Effector memory CD8-positive, alpha-beta T cell (primary cell): Measurements from ENCODE around the gene ARAP2.
A peak's percentile ranks its signal among the peaks of the same experiment; 100 is the strongest.

ENCODE experiments used
- ATAC-seq: fragments of 150-1000 bp; cut with Tn5 transposase; replicated peaks from 2 replicates; pipeline ENCODE4 v1.10.0; 2021; ENCODE audit warnings: mild to moderate bottlenecking, moderate library complexity
- DNase-seq, 3 experiments: peaks; one replicate each; pipeline ENCODE4 v3.0.0; 2021
- H3K27ac Mint-ChIP-seq, 2 donors: one replicate each; pipeline ENCODE4 v1.8.0; 2022; ENCODE audit warnings: mild to moderate bottlenecking in 2 of 2, mixed read lengths in 2 of 2, moderate library complexity in 2 of 2
- H3K27me3 Mint-ChIP-seq, 2 donors: one replicate each; pipeline ENCODE4 v1.8.0; 2022; ENCODE audit warnings: mixed read lengths in 2 of 2
- H3K36me3 Mint-ChIP-seq: one replicate; pipeline ENCODE4 v1.8.0; 2022; ENCODE audit warnings: mild to moderate bottlenecking, moderate library complexity, mixed read lengths; ENCODE audit not compliant: insufficient read depth
- H3K4me1 Mint-ChIP-seq, 2 donors: one replicate each; pipeline ENCODE4 v1.8.0; 2022; ENCODE audit warnings: low read depth in 2 of 2, mixed read lengths in 2 of 2
- H3K4me3 Mint-ChIP-seq, 2 donors: one replicate each; pipeline ENCODE4 v1.8.0; 2022; ENCODE audit warnings: mild to moderate bottlenecking in 2 of 2, mixed read lengths in 2 of 2, moderate library complexity in 2 of 2
- H3K9me3 Mint-ChIP-seq, 2 donors: one replicate each; pipeline ENCODE4 v1.8.0; 2022; ENCODE audit warnings: mixed read lengths in 2 of 2

Gene ARAP2

DNA sequence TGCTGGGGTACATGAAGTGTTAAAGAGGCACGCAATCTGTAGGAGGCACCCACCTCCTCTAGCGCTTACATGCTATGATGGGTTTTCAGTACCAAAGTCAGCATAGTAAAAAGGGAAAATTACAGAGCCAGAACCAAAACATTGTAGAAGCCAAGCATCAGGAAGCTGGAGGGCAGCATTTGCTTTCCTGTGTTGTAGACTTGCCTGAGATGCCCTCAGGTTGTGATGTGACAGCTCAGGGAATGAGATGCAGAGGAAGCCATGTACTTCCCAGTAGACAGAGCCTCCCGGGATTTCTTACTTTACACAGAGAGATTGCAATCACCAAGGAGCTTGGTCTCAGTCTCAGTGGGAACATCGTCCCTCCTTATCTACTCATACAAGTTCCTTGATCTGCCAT, 161.5 kb downstream of the ARAP2 start:
- DNase-seq (no peak), ATAC-seq (no peak)
- H3K9me3 Mint-ChIP-seq = no peaks in the 10 kb centered on the region
- H3K4me1 Mint-ChIP-seq = peaks cover 0 to 7% of the 10 kb centered on the region in 2 donors
- no peaks in the 10 kb centered on the region for H3K27me3 Mint-ChIP-seq
- H3K4me3 Mint-ChIP-seq = no peak overlapping the region
- H3K27ac Mint-ChIP-seq = no peak overlapping the region
- peaks cover 16% of the 10 kb centered on the region for H3K36me3 Mint-ChIP-seq

DNA sequence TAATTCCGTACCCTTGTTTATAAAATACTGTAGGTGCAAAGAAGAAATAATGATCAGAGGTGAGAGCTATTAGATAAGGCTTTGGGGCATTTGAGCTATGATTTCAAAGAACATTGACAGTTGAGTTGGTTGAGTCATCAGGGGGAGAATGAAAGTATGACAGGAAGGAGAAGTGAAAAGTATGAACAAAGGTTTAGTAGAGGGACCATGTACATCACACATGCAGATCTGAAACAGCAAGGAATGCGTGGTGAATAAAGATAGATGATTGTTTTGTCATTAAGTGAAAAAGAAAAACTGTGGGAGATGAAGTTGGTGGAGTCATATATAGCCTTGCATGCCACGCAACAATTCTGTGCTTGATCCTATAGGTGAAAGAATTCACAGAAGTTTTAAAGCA, 163.1 kb downstream of the ARAP2 start:
- H3K27ac Mint-ChIP-seq = no peak overlapping the region
- H3K27me3 Mint-ChIP-seq = no peaks in the 10 kb centered on the region
- DNase-seq (no peak), ATAC-seq (no peak)
- H3K4me1 Mint-ChIP-seq = peaks cover 0 to 2% of the 10 kb centered on the region in 2 donors
- H3K36me3 Mint-ChIP-seq = peaks cover 13% of the 10 kb centered on the region
- H3K4me3 Mint-ChIP-seq = no peak overlapping the region
- no peaks in the 10 kb centered on the region for H3K9me3 Mint-ChIP-seq

DNA sequence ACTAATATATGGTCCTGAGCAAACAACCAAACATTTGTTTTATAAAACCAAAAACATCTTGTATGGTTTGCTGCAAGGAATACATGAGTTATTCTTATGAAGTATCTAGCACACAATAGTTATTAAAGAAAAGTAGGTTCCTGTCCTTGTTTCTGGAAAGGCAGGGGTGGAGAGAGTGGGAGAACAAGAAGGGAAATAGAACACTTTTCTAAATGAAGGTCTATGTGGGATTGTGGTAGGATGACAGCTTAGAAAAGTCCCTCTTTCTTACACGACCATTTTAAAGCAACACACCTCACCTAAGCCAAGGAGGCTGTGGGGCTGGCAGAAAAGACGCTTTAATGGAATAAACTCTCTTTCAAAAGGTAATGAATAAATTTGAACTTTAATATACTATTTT, 164.6 kb downstream of the ARAP2 start:
- H3K27ac Mint-ChIP-seq = no peak overlapping the region
- ATAC-seq (no peak), DNase-seq (no peak)

DNA sequence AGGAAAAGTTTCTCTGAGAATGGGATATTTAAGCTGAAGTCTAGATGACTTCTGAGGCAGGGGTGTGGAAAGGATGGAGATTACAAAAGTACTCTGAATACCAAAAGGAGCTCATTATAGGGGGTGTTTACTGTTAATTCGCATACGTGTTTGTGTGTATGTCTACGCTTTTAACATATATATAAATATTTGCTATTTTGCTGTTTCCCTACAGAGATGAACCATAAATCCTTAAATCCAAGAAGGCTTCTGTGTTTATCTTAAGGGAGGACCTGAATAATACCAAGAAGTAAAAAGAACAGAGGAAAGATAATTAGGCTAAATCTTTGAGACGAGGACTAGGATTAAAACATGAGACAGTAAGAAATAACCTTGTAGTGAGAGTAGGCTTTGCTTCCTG, 166.0 kb downstream of the ARAP2 start:
- Mint-ChIP-seq H3K4me1 (no peaks in the 10 kb centered on the region), H3K27ac (no peak overlapping the region), H3K36me3 (peaks cover 17% of the 10 kb centered on the region), H3K27me3 (no peaks in the 10 kb centered on the region), H3K9me3 (no peaks in the 10 kb centered on the region), H3K4me3 (no peak overlapping the region)
- DNase-seq (no peak), ATAC-seq (no peak)

More for the DNA sequence above, 164.6 kb downstream of the ARAP2 start:
- Mint-ChIP-seq H3K9me3 (no peaks in the 10 kb centered on the region), H3K36me3 (peaks cover 13% of the 10 kb centered on the region), H3K4me3 (no peak overlapping the region), H3K27me3 (no peaks in the 10 kb centered on the region), H3K4me1 (no peaks in the 10 kb centered on the region)

DNA sequence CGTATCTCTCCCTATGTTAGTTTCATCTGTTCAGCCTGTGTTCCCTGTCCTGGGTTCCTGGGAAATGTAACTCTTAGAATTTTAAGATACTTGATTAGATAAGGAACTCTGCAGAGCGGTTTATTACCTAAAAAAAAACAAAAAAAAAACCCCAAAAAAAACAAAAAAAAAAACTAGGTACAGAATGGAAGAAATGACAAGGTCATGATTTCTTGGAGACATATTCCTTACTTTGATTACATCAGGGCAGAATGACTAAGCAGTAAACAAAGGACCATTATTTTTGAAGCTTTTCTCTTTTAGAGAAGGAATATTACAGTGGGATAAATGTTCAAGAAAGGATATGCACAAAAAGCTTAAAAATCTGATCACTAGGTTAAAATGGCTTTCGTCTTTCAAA, 171.8 kb downstream of the ARAP2 start:
- H3K36me3 Mint-ChIP-seq = peaks cover 46% of the 10 kb centered on the region

DNA sequence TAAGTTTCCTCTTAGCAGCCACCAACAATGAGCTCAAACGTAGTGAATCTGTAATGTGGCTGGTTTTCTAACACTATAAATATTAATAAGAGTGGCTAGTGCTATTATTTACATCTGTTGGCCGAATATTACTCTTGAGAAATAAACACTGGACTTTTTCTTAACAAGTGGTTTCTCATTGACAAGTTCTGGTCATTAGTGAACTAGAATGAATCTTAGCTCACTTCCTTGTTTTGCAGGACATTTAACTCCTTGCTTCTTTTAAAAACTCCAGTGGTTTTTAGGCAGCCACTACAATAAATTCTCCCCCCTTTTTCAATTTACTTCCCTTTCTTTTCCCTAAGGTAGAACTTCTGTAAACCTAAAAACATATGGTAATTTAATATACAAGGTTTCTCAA, 177.2 kb downstream of the ARAP2 start:
- H3K36me3 Mint-ChIP-seq = peaks cover 38% of the 10 kb centered on the region
- no peak for ATAC-seq
- H3K27me3 Mint-ChIP-seq = no peaks in the 10 kb centered on the region
- peak overlapping the region; percentile 8 to 15 for H3K27ac Mint-ChIP-seq
- H3K4me1 Mint-ChIP-seq = peaks cover 7% of the 10 kb centered on the region in 2 donors
- H3K4me3 Mint-ChIP-seq = no peak overlapping the region
- no peaks in the 10 kb centered on the region for H3K9me3 Mint-ChIP-seq
- DNase-seq = no peak

More for the DNA sequence above, 171.8 kb downstream of the ARAP2 start:
- Mint-ChIP-seq H3K4me1 (peaks cover 4 to 7% of the 10 kb centered on the region in 2 donors), H3K4me3 (no peak overlapping the region), H3K27me3 (no peaks in the 10 kb centered on the region), H3K27ac (peak overlapping the region; percentile 7 to 33), H3K9me3 (no peaks in the 10 kb centered on the region)
- no peak for DNase-seq
- ATAC-seq = no peak

DNA sequence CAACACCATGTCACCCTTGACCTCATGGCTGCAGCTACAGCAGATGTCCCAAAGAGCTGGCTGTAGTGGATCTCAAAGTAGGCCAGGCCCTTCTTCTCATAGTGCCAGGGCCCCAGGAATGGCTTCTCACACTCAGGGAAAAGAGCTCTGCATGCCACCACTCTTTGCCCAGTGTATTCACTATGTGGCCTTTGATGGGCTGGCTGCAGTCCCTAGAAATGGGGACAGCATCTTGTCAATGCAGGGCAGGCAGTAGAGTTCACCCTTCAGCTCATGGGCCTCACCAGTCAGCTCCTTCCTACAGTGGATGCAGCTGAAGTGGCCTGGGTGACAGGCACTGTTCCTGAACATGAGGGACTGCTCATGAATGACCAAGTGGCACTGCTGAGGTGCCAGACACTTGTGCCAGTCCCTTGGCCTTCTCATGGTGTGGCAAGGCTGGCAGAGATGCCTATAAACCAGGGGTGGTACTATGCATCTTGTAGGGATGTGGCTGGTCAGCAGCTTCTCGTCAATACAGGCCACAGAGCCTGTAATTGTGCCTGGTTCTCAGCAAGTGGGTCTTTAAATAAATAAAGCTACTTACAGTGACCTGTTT, 178.9 kb downstream of the ARAP2 start:
- H3K36me3 Mint-ChIP-seq = peaks cover 30% of the 10 kb centered on the region

DNA sequence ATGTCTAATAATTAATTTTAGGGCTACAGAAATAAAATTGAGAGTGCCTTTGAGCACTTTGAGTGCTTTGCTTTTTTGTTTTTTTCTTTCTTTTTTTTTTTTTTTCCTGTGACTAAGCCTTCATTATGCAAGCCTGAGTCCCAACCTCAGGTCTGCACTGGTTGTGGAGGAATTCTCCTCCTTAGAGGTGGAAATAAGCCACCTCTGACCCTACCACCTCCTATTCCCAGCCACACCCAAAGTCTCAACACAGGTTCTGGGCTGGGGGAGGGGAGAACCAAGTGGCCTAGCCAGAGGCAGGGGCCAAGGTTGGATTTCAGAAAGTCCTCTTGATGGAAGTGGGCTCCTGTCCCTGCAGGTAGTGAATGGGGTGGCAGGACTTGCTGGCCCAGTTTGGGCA, 180.2 kb downstream of the ARAP2 start:
- DNase-seq (no peak), ATAC-seq (no peak)
- H3K4me1 Mint-ChIP-seq = peaks cover 0 to 3% of the 10 kb centered on the region in 2 donors
- no peaks in the 10 kb centered on the region for H3K27me3 Mint-ChIP-seq
- peak overlapping the region in 1 of 2 donors; percentile 36 for H3K27ac Mint-ChIP-seq
- peaks cover 27% of the 10 kb centered on the region for H3K36me3 Mint-ChIP-seq
- H3K9me3 Mint-ChIP-seq = no peaks in the 10 kb centered on the region
- no peak overlapping the region for H3K4me3 Mint-ChIP-seq

More for the DNA sequence above, 178.9 kb downstream of the ARAP2 start:
- DNase-seq (no peak), ATAC-seq (no peak)
- H3K27ac Mint-ChIP-seq = no peak overlapping the region
- no peaks in the 10 kb centered on the region for H3K27me3 Mint-ChIP-seq
- peaks cover 7% of the 10 kb centered on the region in 2 donors for H3K4me1 Mint-ChIP-seq
- H3K9me3 Mint-ChIP-seq = no peaks in the 10 kb centered on the region
- no peak overlapping the region for H3K4me3 Mint-ChIP-seq

DNA sequence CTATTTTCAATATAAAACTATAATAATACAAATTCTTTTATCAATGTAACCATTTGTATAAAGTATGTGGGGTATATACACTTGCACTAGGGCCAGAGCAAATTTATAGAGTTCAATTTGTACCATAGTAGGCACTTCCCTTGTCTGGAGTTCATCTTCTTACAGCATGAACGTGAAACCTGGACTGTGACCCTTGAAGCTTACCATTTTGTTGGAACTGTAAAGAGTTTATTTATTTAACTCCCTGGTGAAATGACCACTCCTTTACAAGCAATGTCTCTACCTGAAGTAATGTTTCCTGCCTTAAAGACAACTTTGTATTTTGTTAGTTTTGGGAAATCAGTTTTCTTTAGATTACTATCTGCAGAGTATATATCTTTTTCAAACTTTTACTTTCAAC, 188.2 kb downstream of the ARAP2 start:
- no peaks in the 10 kb centered on the region for H3K4me1 Mint-ChIP-seq
- H3K27ac Mint-ChIP-seq = no peak overlapping the region
- H3K9me3 Mint-ChIP-seq = no peaks in the 10 kb centered on the region
- H3K36me3 Mint-ChIP-seq = no peaks in the 10 kb centered on the region
- H3K4me3 Mint-ChIP-seq = no peak overlapping the region
- H3K27me3 Mint-ChIP-seq = no peaks in the 10 kb centered on the region
- DNase-seq = no peak
- no peak for ATAC-seq

DNA sequence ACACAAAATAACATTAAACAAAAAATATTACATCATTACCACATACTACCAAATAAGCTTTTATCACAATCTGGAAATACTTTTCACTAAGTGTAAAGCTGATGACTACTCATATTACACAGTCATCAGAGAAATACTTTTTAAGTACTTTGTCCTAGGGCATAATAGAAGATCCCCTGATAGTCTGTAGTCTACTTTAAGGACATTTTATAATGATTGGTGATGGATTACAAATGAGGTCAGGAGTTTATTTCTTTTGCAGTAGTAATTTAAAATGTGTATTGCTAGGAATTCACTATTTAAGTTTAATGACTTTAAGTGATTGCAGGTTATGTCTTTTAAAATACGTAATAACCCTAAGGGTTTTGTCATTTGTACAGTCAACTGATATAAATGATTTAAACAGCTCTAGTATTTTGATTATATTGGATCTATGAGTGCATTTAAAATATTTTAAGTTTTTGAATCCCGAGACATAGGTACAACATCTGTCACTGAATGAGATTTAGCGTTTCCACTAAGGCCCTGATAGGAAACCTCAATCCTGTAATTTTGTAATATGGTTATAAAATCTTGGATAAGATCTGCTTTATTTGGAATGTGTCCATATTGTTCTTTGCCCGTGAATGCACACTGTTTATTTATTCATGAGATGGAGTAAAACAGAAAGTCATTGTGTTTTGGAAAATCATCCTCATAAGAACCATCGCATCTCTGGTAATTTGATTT, 189.5 kb downstream of the ARAP2 start:
- H3K9me3 Mint-ChIP-seq = no peaks in the 10 kb centered on the region
- peak overlapping the region in 1 of 2 donors; percentile 3 for H3K27ac Mint-ChIP-seq
- no peaks in the 10 kb centered on the region for H3K4me1 Mint-ChIP-seq
- no peaks in the 10 kb centered on the region for H3K36me3 Mint-ChIP-seq
- no peaks in the 10 kb centered on the region for H3K27me3 Mint-ChIP-seq
- ATAC-seq (no peak), DNase-seq (no peak)
- H3K4me3 Mint-ChIP-seq = no peak overlapping the region

DNA sequence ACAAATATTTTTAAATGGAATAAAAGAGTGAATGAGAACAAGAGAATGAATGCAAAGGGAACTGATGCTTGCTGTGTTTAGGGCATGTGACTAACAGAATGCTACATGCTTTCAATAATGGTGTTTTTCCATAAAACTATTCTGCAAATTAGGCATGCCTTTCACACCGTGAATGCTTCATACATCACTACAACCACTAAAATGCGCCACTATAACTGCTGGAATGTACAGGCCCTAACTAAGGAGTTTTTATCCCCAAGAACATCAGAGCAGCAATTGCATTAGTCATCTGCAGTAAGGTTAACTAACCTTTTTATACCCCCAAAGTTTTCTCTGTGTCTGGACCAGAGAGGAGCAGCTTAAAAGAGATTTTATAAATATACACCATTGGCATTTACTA, 190.4 kb downstream of the ARAP2 start:
- Mint-ChIP-seq H3K27ac (no peak overlapping the region), H3K9me3 (no peaks in the 10 kb centered on the region), H3K4me1 (no peaks in the 10 kb centered on the region), H3K27me3 (no peaks in the 10 kb centered on the region), H3K36me3 (no peaks in the 10 kb centered on the region), H3K4me3 (no peak overlapping the region)
- DNase-seq (no peak), ATAC-seq (no peak)

DNA sequence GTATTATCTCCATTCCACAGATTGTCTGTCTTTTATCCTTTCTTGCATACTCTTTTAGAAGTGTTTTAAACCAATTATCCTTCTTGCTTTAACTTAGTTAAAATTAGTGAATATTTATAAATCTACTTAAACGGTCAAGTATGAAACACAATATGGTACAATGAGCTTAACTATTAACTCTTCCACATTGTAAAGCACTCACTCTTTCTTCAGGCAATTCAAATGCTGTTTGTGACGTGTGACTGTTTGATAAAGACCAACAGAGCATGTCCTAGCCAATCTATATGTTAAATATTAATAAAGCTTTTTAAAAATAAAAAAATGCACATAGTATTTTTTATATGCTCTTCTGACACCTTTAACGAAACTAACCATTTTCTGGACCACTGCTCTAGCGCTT, 192.7 kb downstream of the ARAP2 start:
- Mint-ChIP-seq H3K27ac (no peak overlapping the region), H3K36me3 (no peaks in the 10 kb centered on the region), H3K4me3 (no peak overlapping the region), H3K9me3 (no peaks in the 10 kb centered on the region), H3K4me1 (no peaks in the 10 kb centered on the region), H3K27me3 (no peaks in the 10 kb centered on the region)
- DNase-seq = no peak
- no peak for ATAC-seq

DNA sequence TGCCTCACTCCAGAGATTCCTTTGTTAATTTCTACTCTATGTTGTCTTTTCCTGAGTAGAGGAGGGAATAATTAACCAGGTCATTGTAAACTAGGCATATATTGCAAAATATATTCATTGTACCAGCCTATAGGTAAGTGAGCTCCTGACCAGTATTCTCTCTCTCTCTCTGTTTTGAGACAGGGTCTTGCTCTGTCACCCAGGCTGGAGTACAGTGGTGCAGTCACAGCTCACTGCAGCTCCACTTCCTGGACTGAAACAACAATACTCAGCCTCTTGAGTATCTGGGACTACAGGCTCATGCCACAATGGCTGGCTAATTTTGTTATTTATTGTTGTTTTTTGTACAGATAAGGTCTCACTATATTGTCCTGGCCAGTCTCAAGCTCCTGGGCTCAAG, 198.3 kb downstream of the ARAP2 start:
- ATAC-seq = no peak
- no peaks in the 10 kb centered on the region for H3K36me3 Mint-ChIP-seq

DNA sequence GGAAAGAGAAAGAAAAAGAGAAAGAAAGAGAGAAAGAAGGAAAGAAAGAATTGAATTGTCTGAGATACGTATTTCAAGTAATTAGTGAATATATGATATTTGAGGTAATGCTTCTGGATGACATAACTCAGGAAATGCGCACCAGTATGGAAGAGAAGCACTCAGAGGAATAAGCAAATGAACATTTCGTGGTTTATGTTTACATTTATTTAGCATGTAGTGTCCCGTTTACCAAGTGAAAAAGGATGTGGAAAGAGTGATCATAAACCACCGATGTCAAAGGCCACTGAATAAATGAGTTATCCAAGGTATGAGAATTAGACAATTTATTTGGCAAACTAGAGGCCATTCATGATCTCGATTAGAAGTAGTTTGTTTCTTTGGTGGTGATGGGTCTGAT, 200.4 kb downstream of the ARAP2 start:
- Mint-ChIP-seq H3K9me3 (peaks cover 0 to 2% of the 10 kb centered on the region in 2 donors), H3K4me3 (no peak overlapping the region), H3K27me3 (no peaks in the 10 kb centered on the region), H3K4me1 (no peaks in the 10 kb centered on the region), H3K27ac (no peak overlapping the region), H3K36me3 (no peaks in the 10 kb centered on the region)
- ATAC-seq (no peak), DNase-seq (no peak)

More for the DNA sequence above, 198.3 kb downstream of the ARAP2 start:
- no peak overlapping the region for H3K27ac Mint-ChIP-seq
- no peak for DNase-seq
- H3K9me3 Mint-ChIP-seq = no peaks in the 10 kb centered on the region
- no peaks in the 10 kb centered on the region for H3K27me3 Mint-ChIP-seq
- H3K4me1 Mint-ChIP-seq = no peaks in the 10 kb centered on the region
- no peak overlapping the region for H3K4me3 Mint-ChIP-seq
